ENCODE data around the gene CA7.

DNA sequence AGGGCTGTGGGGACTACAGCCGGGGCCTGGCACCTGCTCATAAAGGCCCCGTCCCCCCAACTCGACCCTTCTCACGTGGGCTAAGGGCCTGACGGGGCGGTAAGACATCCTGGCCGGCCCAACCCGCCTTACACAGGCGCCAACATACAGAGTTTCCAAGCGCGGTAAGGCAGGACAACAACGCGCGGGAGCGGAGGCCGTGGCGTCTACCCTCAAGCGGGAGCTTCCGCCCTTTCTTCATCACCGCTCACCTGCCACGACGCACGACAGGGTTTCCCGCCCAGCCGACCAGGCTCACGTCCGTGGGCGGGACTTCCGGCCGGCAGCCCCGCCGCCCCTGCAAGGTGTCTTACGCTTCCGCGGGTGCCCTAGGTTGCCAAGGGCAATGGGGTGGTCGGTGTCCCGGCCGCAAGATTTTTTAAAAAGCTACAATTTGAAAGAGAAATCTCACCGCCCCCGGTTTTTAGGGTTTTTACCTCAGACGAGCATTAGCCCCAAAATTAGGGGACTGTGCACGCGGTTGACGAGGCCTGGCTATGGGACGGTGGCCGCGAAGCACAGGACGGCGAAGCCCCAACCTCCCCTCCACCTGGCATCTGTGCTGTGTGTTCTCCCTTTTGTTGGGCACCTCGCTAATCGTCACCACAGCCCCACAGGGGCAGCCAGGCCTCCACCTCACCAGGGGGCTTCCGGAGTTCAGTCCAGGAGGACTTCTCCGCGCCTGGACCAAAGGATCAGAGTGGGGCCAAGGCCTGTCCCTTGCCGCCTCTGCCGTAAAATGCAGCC is 42.7 kb upstream of the CA7 start, which contains the start of gene TERB1:
- no peak for TF ChIP-seq POLR2A (IDR thresholded peaks at IDR 0.05)
- TF ChIP-seq, protein P1, sequence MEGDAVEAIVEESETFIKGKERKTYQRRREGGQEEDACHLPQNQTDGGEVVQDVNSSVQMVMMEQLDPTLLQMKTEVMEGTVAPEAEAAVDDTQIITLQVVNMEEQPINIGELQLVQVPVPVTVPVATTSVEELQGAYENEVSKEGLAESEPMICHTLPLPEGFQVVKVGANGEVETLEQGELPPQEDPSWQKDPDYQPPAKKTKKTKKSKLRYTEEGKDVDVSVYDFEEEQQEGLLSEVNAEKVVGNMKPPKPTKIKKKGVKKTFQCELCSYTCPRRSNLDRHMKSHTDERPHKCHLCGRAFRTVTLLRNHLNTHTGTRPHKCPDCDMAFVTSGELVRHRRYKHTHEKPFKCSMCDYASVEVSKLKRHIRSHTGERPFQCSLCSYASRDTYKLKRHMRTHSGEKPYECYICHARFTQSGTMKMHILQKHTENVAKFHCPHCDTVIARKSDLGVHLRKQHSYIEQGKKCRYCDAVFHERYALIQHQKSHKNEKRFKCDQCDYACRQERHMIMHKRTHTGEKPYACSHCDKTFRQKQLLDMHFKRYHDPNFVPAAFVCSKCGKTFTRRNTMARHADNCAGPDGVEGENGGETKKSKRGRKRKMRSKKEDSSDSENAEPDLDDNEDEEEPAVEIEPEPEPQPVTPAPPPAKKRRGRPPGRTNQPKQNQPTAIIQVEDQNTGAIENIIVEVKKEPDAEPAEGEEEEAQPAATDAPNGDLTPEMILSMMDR (IDR thresholded peaks at IDR 0.05 in 4 of 5, conservative IDR thresholded peaks at IDR 0.05 in 1 of 5): no peak

Data from gastrocnemius medialis (tissue), 4 donors.